GM12865 (cell line): ENCODE data around the gene KLK3.

Experiments used
- DNase-seq: peaks from one replicate; pipeline ENCODE4 v3.0.0; 2010; ENCODE audit warnings: low read depth
- H3K4me3 ChIP-seq: 2 replicates; pipeline ENCODE4 v1.5.1; 2011; ENCODE audit warnings: mild to moderate bottlenecking, low read depth, low read length, control low read depth
- TF ChIP-seq, protein P1 (sequence below): IDR thresholded peaks from 2 replicates; pipeline ENCODE4 v1.5.1; 2011; ENCODE audit warnings: low read length, control low read depth, low read depth, inconsistent platforms; ENCODE audit not compliant: insufficient read depth; ENCODE audit errors: missing control alignments

Gene KLK3

DNA sequence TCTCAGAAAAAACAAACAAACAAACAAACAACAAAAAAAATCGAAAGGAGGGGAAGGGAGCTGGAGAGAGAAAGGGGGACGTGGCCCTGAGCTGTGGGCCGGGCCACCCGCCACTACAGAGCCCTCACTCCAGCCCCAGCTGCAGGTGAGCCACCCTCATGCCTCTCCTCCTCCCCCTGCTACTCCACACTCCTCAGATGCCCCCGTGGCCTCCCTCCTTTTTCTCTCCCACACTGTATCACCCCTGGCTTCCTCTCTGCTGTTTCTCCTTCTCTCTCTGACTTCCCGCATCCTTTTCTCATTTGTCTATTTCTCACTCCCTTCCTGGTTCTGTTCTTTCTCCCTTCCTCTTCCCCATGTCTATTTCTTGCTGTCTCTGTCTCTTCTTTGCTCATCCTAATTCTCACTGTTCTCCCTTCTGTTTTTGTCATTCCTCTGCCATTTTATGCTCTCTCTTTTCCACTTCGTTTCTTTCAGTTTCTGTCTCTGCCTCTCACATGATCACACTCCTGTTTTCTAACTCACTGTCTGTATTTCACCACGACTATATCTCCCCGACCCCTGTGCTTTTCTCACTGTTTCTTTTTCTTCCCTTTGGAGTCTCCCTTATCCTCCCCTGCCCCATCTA lies 21.2 kb downstream of the KLK3 start:
- peak; percentile 21 for DNase-seq
- no peak overlapping the region for H3K4me3 ChIP-seq
- TF ChIP-seq, protein P1, sequence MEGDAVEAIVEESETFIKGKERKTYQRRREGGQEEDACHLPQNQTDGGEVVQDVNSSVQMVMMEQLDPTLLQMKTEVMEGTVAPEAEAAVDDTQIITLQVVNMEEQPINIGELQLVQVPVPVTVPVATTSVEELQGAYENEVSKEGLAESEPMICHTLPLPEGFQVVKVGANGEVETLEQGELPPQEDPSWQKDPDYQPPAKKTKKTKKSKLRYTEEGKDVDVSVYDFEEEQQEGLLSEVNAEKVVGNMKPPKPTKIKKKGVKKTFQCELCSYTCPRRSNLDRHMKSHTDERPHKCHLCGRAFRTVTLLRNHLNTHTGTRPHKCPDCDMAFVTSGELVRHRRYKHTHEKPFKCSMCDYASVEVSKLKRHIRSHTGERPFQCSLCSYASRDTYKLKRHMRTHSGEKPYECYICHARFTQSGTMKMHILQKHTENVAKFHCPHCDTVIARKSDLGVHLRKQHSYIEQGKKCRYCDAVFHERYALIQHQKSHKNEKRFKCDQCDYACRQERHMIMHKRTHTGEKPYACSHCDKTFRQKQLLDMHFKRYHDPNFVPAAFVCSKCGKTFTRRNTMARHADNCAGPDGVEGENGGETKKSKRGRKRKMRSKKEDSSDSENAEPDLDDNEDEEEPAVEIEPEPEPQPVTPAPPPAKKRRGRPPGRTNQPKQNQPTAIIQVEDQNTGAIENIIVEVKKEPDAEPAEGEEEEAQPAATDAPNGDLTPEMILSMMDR = no peak

DNA sequence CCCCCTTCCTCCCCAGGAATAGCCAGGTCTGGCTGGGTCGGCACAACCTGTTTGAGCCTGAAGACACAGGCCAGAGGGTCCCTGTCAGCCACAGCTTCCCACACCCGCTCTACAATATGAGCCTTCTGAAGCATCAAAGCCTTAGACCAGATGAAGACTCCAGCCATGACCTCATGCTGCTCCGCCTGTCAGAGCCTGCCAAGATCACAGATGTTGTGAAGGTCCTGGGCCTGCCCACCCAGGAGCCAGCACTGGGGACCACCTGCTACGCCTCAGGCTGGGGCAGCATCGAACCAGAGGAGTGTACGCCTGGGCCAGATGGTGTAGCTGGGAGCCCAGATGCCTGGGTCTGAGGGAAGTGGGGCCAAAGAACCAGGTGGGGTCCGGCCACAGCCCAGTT lies 21.7 kb downstream of the KLK3 start:
- TF ChIP-seq, protein P1 = no peak
- DNase-seq = no peak
- no peak overlapping the region for H3K4me3 ChIP-seq

DNA sequence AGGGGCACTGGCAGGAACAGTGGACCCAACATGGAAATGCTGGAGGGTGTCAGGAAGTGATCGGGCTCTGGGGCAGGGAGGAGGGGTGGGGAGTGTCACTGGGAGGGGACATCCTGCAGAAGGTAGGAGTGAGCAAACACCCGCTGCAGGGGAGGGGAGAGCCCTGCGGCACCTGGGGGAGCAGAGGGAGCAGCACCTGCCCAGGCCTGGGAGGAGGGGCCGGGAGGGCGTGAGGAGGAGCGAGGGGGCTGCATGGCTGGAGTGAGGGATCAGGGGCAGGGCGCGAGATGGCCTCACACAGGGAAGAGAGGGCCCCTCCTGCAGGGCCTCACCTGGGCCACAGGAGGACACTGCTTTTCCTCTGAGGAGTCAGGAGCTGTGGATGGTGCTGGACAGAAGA lies 22.6 kb downstream of the KLK3 start:
- DNase-seq = no peak
- TF ChIP-seq, protein P1 = no peak

DNA sequence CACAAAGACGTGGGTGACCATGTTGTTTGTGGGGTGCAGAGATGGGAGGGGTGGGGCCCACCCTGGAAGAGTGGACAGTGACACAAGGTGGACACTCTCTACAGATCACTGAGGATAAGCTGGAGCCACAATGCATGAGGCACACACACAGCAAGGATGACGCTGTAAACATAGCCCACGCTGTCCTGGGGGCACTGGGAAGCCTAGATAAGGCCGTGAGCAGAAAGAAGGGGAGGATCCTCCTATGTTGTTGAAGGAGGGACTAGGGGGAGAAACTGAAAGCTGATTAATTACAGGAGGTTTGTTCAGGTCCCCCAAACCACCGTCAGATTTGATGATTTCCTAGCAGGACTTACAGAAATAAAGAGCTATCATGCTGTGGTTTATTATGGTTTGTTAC lies 24.1 kb downstream of the KLK3 start:
- TF ChIP-seq, protein P1 = no peak
- no peak overlapping the region for H3K4me3 ChIP-seq
- peak; percentile 41 for DNase-seq

More for the DNA sequence above, 22.6 kb downstream of the KLK3 start:
- H3K4me3 ChIP-seq = no peak overlapping the region

DNA sequence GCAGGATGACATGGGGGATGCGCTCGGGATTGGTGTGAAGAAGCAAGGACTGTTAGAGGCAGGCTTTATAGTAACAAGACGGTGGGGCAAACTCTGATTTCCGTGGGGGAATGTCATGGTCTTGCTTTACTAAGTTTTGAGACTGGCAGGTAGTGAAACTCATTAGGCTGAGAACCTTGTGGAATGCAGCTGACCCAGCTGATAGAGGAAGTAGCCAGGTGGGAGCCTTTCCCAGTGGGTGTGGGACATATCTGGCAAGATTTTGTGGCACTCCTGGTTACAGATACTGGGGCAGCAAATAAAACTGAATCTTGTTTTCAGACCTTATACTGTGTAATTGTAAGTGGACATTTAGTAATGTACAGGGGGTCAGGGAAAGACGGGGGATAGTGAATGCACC lies 25.5 kb downstream of the KLK3 start:
- TF ChIP-seq, protein P1 = no peak
- no peak for DNase-seq
- H3K4me3 ChIP-seq = no peak overlapping the region

DNA sequence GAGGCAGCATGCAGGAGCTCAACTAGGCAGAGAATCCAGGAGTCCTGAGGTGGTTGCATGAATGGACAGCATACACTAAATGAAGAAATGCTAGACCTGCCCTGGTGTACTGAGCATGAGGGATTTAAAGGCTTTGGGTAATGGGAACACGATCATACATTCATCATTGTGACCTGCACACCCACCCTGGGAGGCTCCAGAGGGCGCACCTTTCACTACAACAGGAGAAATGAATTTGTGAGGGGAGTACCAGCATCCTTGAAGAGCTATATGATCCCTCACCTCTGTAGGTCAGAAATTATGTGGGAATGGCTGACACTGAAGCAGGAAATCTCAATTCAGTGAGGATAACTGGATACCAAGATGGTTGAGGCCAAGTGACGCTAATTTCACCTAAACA lies 27.5 kb downstream of the KLK3 start:
- no peak for DNase-seq
- H3K4me3 ChIP-seq = no peak overlapping the region
- TF ChIP-seq, protein P1 = no peak

DNA sequence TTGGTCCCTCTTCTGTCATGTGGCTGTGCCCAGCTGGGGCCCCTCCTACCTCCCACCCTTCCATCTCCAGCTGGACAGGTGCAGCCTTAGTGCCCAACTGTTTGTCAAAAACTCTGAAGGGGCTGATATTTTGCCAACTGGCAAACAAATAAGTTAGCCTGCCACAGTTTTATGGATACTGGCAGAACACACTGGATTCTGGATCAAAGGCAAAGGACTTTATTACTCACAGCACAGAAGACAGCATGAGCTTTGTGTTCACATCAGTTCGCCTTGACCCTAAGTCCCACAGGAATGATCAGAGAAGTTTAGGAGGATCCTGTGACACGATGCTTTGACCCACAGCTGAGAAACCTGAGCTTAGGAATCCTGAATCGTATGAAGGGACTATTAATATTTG lies 34.9 kb downstream of the KLK3 start:
- TF ChIP-seq, protein P1 = no peak
- DNase-seq = no peak
- no peak overlapping the region for H3K4me3 ChIP-seq
